Measurements from ENCODE around the gene PGBD5. TPM values are rescaled to one million over a fixed set of nuclear protein-coding genes. Genes with fewer than 3 reads are reported as not detected.

PGBD5 gene
- total and polyA plus RNA-seq, 5 donors, result 18.5 to 32.6 (median 26.4) TPM

- DNase-seq, result no peak
- intact Hi-C loops (cut with DNase I), result no loop called here
- peak overlapping the region; percentile 28 for H3K27ac ChIP-seq (ENCODE audit: low read length)
Observed at GRCh38 chr1:230375147-230375546, 51.0 kb downstream of the PGBD5 start.

GRCh38 chr1:230371923-230372703 is 54.0 kb downstream of the PGBD5 start:
- 65% methylated on average over 12 of the region's 12 CpGs for WGBS
- H3K4me1 ChIP-seq (ENCODE audit: control insufficient read depth, insufficient read depth, low read length), result peaks cover 7% of the 10 kb centered on the region
- intact Hi-C loops (cut with DNase I), result no loop called here
- H3K27me3 ChIP-seq (ENCODE audit: control insufficient read depth, insufficient read depth), result no peaks in the 10 kb centered on the region
- H3K9me3 ChIP-seq (ENCODE audit: control insufficient read depth, low read length), result no peaks in the 10 kb centered on the region
- DNase-seq, result no peak
- no peak overlapping the region for H3K27ac ChIP-seq (ENCODE audit: low read length)
- ATAC-seq, result no peak
- H3K4me3 ChIP-seq (ENCODE audit: low read length), result no peak overlapping the region

More at GRCh38 chr1:230375147-230375546, 51.0 kb downstream of the PGBD5 start:
- H3K4me3 ChIP-seq (ENCODE audit: low read length), result no peak overlapping the region
- H3K27me3 ChIP-seq (ENCODE audit: control insufficient read depth, insufficient read depth), result no peaks in the 10 kb centered on the region
- ATAC-seq, result no peak
- peaks cover 7% of the 10 kb centered on the region for H3K4me1 ChIP-seq (ENCODE audit: control insufficient read depth, insufficient read depth, low read length)
- H3K9me3 ChIP-seq (ENCODE audit: control insufficient read depth, low read length), result peaks cover 5% of the 10 kb centered on the region
- WGBS, result 30% methylated on average over 3 of the region's 3 CpGs

- DNase-seq, result no peak
- ATAC-seq, result no peak
- Histone ChIP-seq H3K27ac (ENCODE audit: low read length) (no peak overlapping the region), H3K4me1 (ENCODE audit: control insufficient read depth, insufficient read depth, low read length) (peaks cover 3% of the 10 kb centered on the region), H3K4me3 (ENCODE audit: low read length) (no peak overlapping the region), H3K9me3 (ENCODE audit: control insufficient read depth, low read length) (no peaks in the 10 kb centered on the region), H3K27me3 (ENCODE audit: control insufficient read depth, insufficient read depth) (no peaks in the 10 kb centered on the region)
- intact Hi-C loops (cut with DNase I), result no loop called here
- 73% methylated on average over 10 of the region's 10 CpGs for WGBS
Observed at GRCh38 chr1:230370109-230370508, 56.0 kb downstream of the PGBD5 start.

- Histone ChIP-seq H3K27ac (ENCODE audit: low read length) (no peak overlapping the region), H3K27me3 (ENCODE audit: control insufficient read depth, insufficient read depth) (no peaks in the 10 kb centered on the region), H3K9me3 (ENCODE audit: control insufficient read depth, low read length) (no peaks in the 10 kb centered on the region), H3K4me3 (ENCODE audit: low read length) (no peak overlapping the region), H3K4me1 (ENCODE audit: control insufficient read depth, insufficient read depth, low read length) (peaks cover 3% of the 10 kb centered on the region)
- intact Hi-C loops (cut with DNase I), result no loop called here
- DNase-seq (no peak), ATAC-seq (no peak)
- 61% methylated on average over 4 of the region's 4 CpGs for WGBS
Observed at GRCh38 chr1:230368871-230369270, 57.3 kb downstream of the PGBD5 start.

GRCh38 chr1:230368363-230368762 is 57.8 kb downstream of the PGBD5 start:
- Histone ChIP-seq H3K4me1 (ENCODE audit: control insufficient read depth, insufficient read depth, low read length) (peaks cover 3% of the 10 kb centered on the region), H3K9me3 (ENCODE audit: control insufficient read depth, low read length) (no peaks in the 10 kb centered on the region), H3K27ac (ENCODE audit: low read length) (no peak overlapping the region), H3K4me3 (ENCODE audit: low read length) (no peak overlapping the region), H3K27me3 (ENCODE audit: control insufficient read depth, insufficient read depth) (no peaks in the 10 kb centered on the region)
- intact Hi-C loops (cut with DNase I), result no loop called here
- 79% methylated on average over 5 of the region's 5 CpGs for WGBS
- DNase-seq (no peak), ATAC-seq (no peak)

GRCh38 chr1:230366504-230366915 is 59.6 kb downstream of the PGBD5 start:
- DNase-seq (no peak), ATAC-seq (no peak)
- intact Hi-C loops (cut with DNase I), result no loop called here
- no peaks in the 10 kb centered on the region for H3K27me3 ChIP-seq (ENCODE audit: control insufficient read depth, insufficient read depth)
- 84% methylated on average over 7 of the region's 7 CpGs for WGBS
- no peaks in the 10 kb centered on the region for H3K4me1 ChIP-seq (ENCODE audit: control insufficient read depth, insufficient read depth, low read length)
- no peak overlapping the region for H3K27ac ChIP-seq (ENCODE audit: low read length)
- no peak overlapping the region for H3K4me3 ChIP-seq (ENCODE audit: low read length)
- H3K9me3 ChIP-seq (ENCODE audit: control insufficient read depth, low read length), result no peaks in the 10 kb centered on the region

- H3K27ac ChIP-seq (ENCODE audit: low read length), result no peak overlapping the region
- no peak overlapping the region for H3K4me3 ChIP-seq (ENCODE audit: low read length)
- no peaks in the 10 kb centered on the region for H3K9me3 ChIP-seq (ENCODE audit: control insufficient read depth, low read length)
- DNase-seq (no peak), ATAC-seq (no peak)
- no peaks in the 10 kb centered on the region for H3K4me1 ChIP-seq (ENCODE audit: control insufficient read depth, insufficient read depth, low read length)
- H3K27me3 ChIP-seq (ENCODE audit: control insufficient read depth, insufficient read depth), result no peaks in the 10 kb centered on the region
- WGBS, result 73% methylated on average over 3 of the region's 3 CpGs
- intact Hi-C loops (cut with DNase I), result no loop called here
Observed at GRCh38 chr1:230365723-230366307, 60.3 kb downstream of the PGBD5 start.

- 89% methylated on average over 8 of the region's 8 CpGs for WGBS
- Histone ChIP-seq H3K27me3 (ENCODE audit: control insufficient read depth, insufficient read depth) (no peaks in the 10 kb centered on the region), H3K9me3 (ENCODE audit: control insufficient read depth, low read length) (no peaks in the 10 kb centered on the region), H3K4me3 (ENCODE audit: low read length) (no peak overlapping the region), H3K27ac (ENCODE audit: low read length) (no peak overlapping the region), H3K4me1 (ENCODE audit: control insufficient read depth, insufficient read depth, low read length) (no peaks in the 10 kb centered on the region)
- no peak for DNase-seq
- no peak for ATAC-seq
- intact Hi-C loops (cut with DNase I), result no loop called here
Observed at GRCh38 chr1:230362949-230363348, 63.2 kb downstream of the PGBD5 start.

- WGBS, result 82% methylated on average over 10 of the region's 10 CpGs
- intact Hi-C loops (cut with DNase I), result no loop called here
Observed at GRCh38 chr1:230361941-230362340, 64.2 kb downstream of the PGBD5 start.

GRCh38 chr1:230359992-230360668 is 66.0 kb downstream of the PGBD5 start:
- 70% methylated on average over 7 of the region's 7 CpGs for WGBS
- Histone ChIP-seq H3K9me3 (ENCODE audit: control insufficient read depth, low read length) (no peaks in the 10 kb centered on the region), H3K27ac (ENCODE audit: low read length) (no peak overlapping the region), H3K4me1 (ENCODE audit: control insufficient read depth, insufficient read depth, low read length) (no peaks in the 10 kb centered on the region), H3K27me3 (ENCODE audit: control insufficient read depth, insufficient read depth) (no peaks in the 10 kb centered on the region), H3K4me3 (ENCODE audit: low read length) (no peak overlapping the region)
- no peak for ATAC-seq
- DNase-seq, result no peak
- intact Hi-C loops (cut with DNase I), result no loop called here

More at GRCh38 chr1:230361941-230362340, 64.2 kb downstream of the PGBD5 start:
- Histone ChIP-seq H3K27me3 (ENCODE audit: control insufficient read depth, insufficient read depth) (no peaks in the 10 kb centered on the region), H3K27ac (ENCODE audit: low read length) (no peak overlapping the region), H3K4me3 (ENCODE audit: low read length) (no peak overlapping the region), H3K4me1 (ENCODE audit: control insufficient read depth, insufficient read depth, low read length) (no peaks in the 10 kb centered on the region), H3K9me3 (ENCODE audit: control insufficient read depth, low read length) (no peaks in the 10 kb centered on the region)
- ATAC-seq (no peak), DNase-seq (peak in 1 of 3 donors; percentile 45)
